CD4-positive, alpha-beta T cell (primary cell): ENCODE results near the gene SETBP1. TPM values are rescaled to one million over a fixed set of nuclear protein-coding genes. Genes with fewer than 3 reads are reported as not detected.

Experiments used
- ATAC-seq: fragments of 200-7000 bp; cut with Tn5 transposase; one replicate; pipeline ENCODE4 v1.10.0; 2022; ENCODE audit warnings: mild to moderate bottlenecking; ENCODE audit not compliant: poor library complexity
- CTCF ChIA-PET: fragments of 350-600 bp; sonication (Branson Sonifier 250); formaldehyde crosslinking; loops from one replicate; lab custom pipeline; 2021; ENCODE audit warnings: antibody characterized with exemption, inconsistent platforms; lab: Charles Lee
- POLR2A ChIA-PET: fragments of 350-600 bp; sonication (Branson Sonifier 250); formaldehyde crosslinking; loops from one replicate; lab custom pipeline; 2021; ENCODE audit warnings: antibody characterized with exemption, inconsistent platforms; lab: Charles Lee
- DNase-seq, 14 experiments: peaks; one replicate each; pipeline ENCODE4 v3.0.0-alpha.2; 2013 to 2020; ENCODE audit warnings: mixed read lengths in 2 of 14
- H3K27ac ChIP-seq, 2 donors: one replicate each; pipeline versions ENCODE4 v1.5.1 to v1.7.0; 2013; ENCODE audit warnings: low read length in 2 of 2, low read depth in 1 of 2, mild to moderate bottlenecking in 1 of 2
- H3K27me3 ChIP-seq, 2 experiments: 1 replicate in 1 of 2; 2 replicates in 1 of 2; pipeline versions ENCODE4 v1.6.1 to v1.7.0; 2013; ENCODE audit warnings: low read length in 2 of 2, control low read depth in 1 of 2, mild to moderate bottlenecking in 1 of 2, moderate library complexity in 1 of 2; ENCODE audit not compliant: insufficient read depth in 2 of 2, control insufficient read depth in 1 of 2
- H3K36me3 ChIP-seq: one replicate; pipeline ENCODE4 v1.6.1; 2013; ENCODE audit warnings: low read length, control low read depth; ENCODE audit not compliant: insufficient read depth
- H3K4me1 ChIP-seq: one replicate; pipeline ENCODE4 v1.6.1; 2013; ENCODE audit warnings: low read length, control low read depth; ENCODE audit not compliant: insufficient read depth
- H3K4me3 ChIP-seq: one replicate; pipeline ENCODE4 v1.5.1; 2013; ENCODE audit warnings: mild to moderate bottlenecking, low read length, moderate library complexity
- H3K9me3 ChIP-seq, 2 experiments: 1 replicate in 1 of 2; 2 replicates in 1 of 2; pipeline versions ENCODE4 v1.6.1 to v1.7.0; 2013; ENCODE audit warnings: low read length in 2 of 2, mild to moderate bottlenecking in 2 of 2, control low read depth in 1 of 2, moderate library complexity in 1 of 2; ENCODE audit not compliant: control insufficient read depth in 1 of 2, insufficient read depth in 1 of 2
- H3K27ac Mint-ChIP-seq: one replicate; pipeline ENCODE4 v1.8.0; 2020; ENCODE audit warnings: mixed read lengths
- H3K27me3 Mint-ChIP-seq: one replicate; pipeline ENCODE4 v1.8.0; 2021; ENCODE audit warnings: mixed read lengths
- H3K36me3 Mint-ChIP-seq: one replicate; pipeline ENCODE4 v1.8.0; 2021; ENCODE audit warnings: low read depth, mixed read lengths
- H3K4me1 Mint-ChIP-seq: one replicate; pipeline ENCODE4 v1.8.0; 2021; ENCODE audit warnings: low read depth, mixed read lengths
- H3K4me3 Mint-ChIP-seq: one replicate; pipeline ENCODE4 v1.8.0; 2020; ENCODE audit warnings: mild to moderate bottlenecking, mixed read lengths
- H3K9me3 Mint-ChIP-seq: one replicate; pipeline ENCODE4 v1.8.0; 2020; ENCODE audit warnings: mixed read lengths
- intact Hi-C, 2 experiments: fragments of 100-400 bp; cut with DNase I in 1 of 2; cut with micrococcal nuclease in 1 of 2; formaldehyde crosslinking; loops; one replicate each; pipeline versions ENCODE4 v1.15.1 to v1.9.0; 2023 to 2025; cut with DNase I, micrococcal nuclease
- total RNA-seq, 174 experiments: library from RNA in 2 of 174; stranded (reverse) in 2 of 174; gene quantifications; one replicate each; pipeline ENCODE4 v1.2.3 and lab custom pipeline; 2021 to 2026
- TF ChIP-seq, protein P1 (sequence below): fragments of 200-600 bp; IDR thresholded peaks from one replicate; pipeline ENCODE4 v1.8.0; 2022; ENCODE audit warnings: antibody characterized with exemption, mild to moderate bottlenecking

Gene SETBP1
- total RNA-seq, 2 experiments from 2014 or later = 0.25 to 0.41 TPM

DNA sequence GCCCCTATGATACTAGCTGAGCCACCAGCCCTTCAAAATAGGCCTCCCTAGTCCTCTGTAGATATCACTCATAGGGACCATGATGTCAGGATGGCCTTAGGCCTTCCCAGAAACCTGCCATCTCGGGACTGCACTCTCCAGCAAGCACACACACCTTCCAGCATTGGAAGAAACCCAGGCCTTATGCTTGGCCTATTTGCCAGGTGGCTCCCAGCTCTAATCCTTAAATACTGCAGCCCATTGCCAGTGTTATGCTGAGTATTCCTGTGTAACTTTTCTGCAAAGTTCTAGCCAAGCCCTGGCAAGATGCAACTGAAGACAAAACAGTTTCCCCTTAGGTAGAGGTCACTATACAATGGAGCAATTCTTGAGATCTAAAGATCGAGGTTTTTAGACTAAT lies 316.5 kb downstream of the SETBP1 start:
- H3K4me1 ChIP-seq = no peaks in the 10 kb centered on the region
- H3K4me3 Mint-ChIP-seq = no peak overlapping the region
- no peaks in the 10 kb centered on the region for H3K4me1 Mint-ChIP-seq
- TF ChIP-seq, protein P1, sequence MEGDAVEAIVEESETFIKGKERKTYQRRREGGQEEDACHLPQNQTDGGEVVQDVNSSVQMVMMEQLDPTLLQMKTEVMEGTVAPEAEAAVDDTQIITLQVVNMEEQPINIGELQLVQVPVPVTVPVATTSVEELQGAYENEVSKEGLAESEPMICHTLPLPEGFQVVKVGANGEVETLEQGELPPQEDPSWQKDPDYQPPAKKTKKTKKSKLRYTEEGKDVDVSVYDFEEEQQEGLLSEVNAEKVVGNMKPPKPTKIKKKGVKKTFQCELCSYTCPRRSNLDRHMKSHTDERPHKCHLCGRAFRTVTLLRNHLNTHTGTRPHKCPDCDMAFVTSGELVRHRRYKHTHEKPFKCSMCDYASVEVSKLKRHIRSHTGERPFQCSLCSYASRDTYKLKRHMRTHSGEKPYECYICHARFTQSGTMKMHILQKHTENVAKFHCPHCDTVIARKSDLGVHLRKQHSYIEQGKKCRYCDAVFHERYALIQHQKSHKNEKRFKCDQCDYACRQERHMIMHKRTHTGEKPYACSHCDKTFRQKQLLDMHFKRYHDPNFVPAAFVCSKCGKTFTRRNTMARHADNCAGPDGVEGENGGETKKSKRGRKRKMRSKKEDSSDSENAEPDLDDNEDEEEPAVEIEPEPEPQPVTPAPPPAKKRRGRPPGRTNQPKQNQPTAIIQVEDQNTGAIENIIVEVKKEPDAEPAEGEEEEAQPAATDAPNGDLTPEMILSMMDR = no peak
- DNase-seq (no peak), ATAC-seq (no peak)
- ChIA-PET POLR2A (no interaction called here), CTCF (no interaction called here)
- no peak overlapping the region for H3K27ac Mint-ChIP-seq
- H3K27me3 ChIP-seq = no peaks in the 10 kb centered on the region
- H3K9me3 Mint-ChIP-seq = no peaks in the 10 kb centered on the region
- H3K36me3 ChIP-seq = no peaks in the 10 kb centered on the region
- H3K9me3 ChIP-seq = no peaks in the 10 kb centered on the region
- H3K36me3 Mint-ChIP-seq = no peaks in the 10 kb centered on the region
- no peak overlapping the region for H3K27ac ChIP-seq
- H3K4me3 ChIP-seq = no peak overlapping the region
- intact Hi-C loops = no loop called here
- H3K27me3 Mint-ChIP-seq = no peaks in the 10 kb centered on the region

DNA sequence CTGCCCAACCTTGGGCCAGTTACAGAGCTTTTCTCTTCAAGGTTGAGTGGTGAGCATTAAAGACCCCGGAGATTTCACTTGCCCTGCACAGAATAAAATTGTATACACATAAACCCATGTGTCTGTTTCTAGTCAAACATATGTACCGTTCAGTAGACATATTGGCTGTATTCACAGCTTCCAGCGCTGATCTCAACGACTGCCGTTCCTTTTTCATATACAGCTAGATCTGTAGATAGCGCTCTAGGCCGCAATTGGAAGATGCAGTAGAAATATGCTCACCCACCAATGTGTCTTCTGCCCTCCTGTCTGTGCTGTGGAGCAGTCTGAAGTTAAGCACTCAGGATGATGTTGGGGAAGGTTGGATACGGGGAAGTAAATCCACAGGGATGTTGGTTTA lies 317.7 kb downstream of the SETBP1 start:
- no peak overlapping the region for H3K4me3 ChIP-seq
- POLR2A ChIA-PET = no interaction called here
- H3K27ac ChIP-seq = no peak overlapping the region
- H3K9me3 ChIP-seq = no peaks in the 10 kb centered on the region
- H3K36me3 ChIP-seq = no peaks in the 10 kb centered on the region
- H3K4me1 Mint-ChIP-seq = no peaks in the 10 kb centered on the region
- H3K27ac Mint-ChIP-seq = no peak overlapping the region
- CTCF ChIA-PET = no interaction called here
- ATAC-seq (no peak), DNase-seq (no peak)
- H3K36me3 Mint-ChIP-seq = no peaks in the 10 kb centered on the region
- TF ChIP-seq, protein P1 = no peak
- no peaks in the 10 kb centered on the region for H3K27me3 ChIP-seq
- no peaks in the 10 kb centered on the region for H3K4me1 ChIP-seq
- H3K4me3 Mint-ChIP-seq = no peak overlapping the region
- no peaks in the 10 kb centered on the region for H3K9me3 Mint-ChIP-seq
- intact Hi-C loops = no loop called here
- no peaks in the 10 kb centered on the region for H3K27me3 Mint-ChIP-seq

DNA sequence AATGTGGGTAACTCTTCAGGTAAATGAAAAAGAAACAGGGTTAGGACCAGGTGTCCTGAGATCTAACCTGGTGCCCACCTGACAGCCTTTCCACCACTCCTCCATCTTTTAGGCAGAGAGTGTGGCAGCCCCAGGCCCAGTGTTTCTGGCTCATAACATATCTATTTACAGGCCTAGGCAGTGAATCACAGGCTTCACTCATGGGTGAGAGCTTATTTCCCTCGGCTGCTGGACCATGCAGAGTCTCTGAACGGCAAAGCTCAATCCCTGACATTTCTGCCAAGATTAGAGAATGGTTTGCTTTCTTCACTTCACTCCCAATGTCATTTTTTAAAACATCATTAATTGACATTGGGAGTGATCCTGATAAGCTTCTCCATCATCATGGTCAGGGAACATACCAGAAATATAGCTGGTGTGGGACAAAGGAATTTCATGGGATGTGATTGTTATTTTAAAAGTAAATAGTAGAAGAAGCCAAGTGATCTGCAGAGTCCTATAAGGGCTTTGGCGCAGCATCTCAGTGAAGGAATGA lies 323.9 kb downstream of the SETBP1 start:
- no peak overlapping the region for H3K27ac Mint-ChIP-seq
- Histone ChIP-seq H3K36me3 (no peaks in the 10 kb centered on the region), H3K27ac (no peak overlapping the region), H3K4me1 (peaks cover 4% of the 10 kb centered on the region), H3K27me3 (no peaks in the 10 kb centered on the region), H3K9me3 (no peaks in the 10 kb centered on the region), H3K4me3 (no peak overlapping the region)
- H3K36me3 Mint-ChIP-seq = no peaks in the 10 kb centered on the region
- TF ChIP-seq, protein P1 = no peak
- ATAC-seq (no peak), DNase-seq (no peak)
- no peaks in the 10 kb centered on the region for H3K9me3 Mint-ChIP-seq
- ChIA-PET POLR2A (no interaction called here), CTCF (no interaction called here)
- intact Hi-C loops = no loop called here
- H3K4me1 Mint-ChIP-seq = peaks cover 14% of the 10 kb centered on the region
- no peak overlapping the region for H3K4me3 Mint-ChIP-seq
- H3K27me3 Mint-ChIP-seq = no peaks in the 10 kb centered on the region
